H1 (cell line): ENCODE data around the gene CYTH1.

Experiments
- ASH2L ChIP-seq: fragments of 200-600, 300-600 bp; sonication (generic); IDR thresholded peaks from one replicate; pipeline ENCODE4 v1.7.1; 2017; ENCODE audit warnings: low read length
- CHD2 ChIP-seq: IDR thresholded peaks from 2 replicates; pipeline ENCODE4 v1.6.1; 2012; ENCODE audit warnings: low read length, improper control_type of control experiment
- EGR1 ChIP-seq: IDR thresholded peaks from 2 replicates; pipeline ENCODE4 v1.6.1; 2011; ENCODE audit warnings: low read depth, low read length, borderline replicate concordance
- EZH2 ChIP-seq: fragments of 200-600 bp; sonication (generic); IDR thresholded peaks from 2 replicates; pipeline ENCODE4 v1.7.1; 2012; ENCODE audit warnings: low read depth, mild to moderate bottlenecking, moderate library complexity, low read length, inconsistent platforms; ENCODE audit not compliant: severe bottlenecking
- GABPA ChIP-seq: IDR thresholded peaks from 2 replicates; pipeline ENCODE4 v1.6.1; 2011; ENCODE audit warnings: mild to moderate bottlenecking, low read length, moderate library complexity, borderline replicate concordance; ENCODE audit not compliant: insufficient read depth
- POLR2A ChIP-seq, 2 experiments: IDR thresholded peaks; 1 replicate in 1 of 2; 2 replicates in 1 of 2; pipeline ENCODE4 v1.6.1; 2011; ENCODE audit warnings: low read depth in 2 of 2, low read length in 2 of 2, mild to moderate bottlenecking in 2 of 2; ENCODE audit errors: control extremely low read depth in 1 of 2
- POLR2AphosphoS5 ChIP-seq: IDR thresholded peaks from 2 replicates; pipeline ENCODE4 v1.6.1; 2011; ENCODE audit warnings: low read depth, low read length
- RAD21 ChIP-seq, 2 experiments: IDR thresholded peaks in 1 of 2; conservative IDR thresholded peaks in 1 of 2; 2 replicates each; pipeline ENCODE4 v1.6.1; 2011; ENCODE audit warnings: low read depth in 2 of 2, low read length in 2 of 2, improper control_type of control experiment in 1 of 2, inconsistent platforms in 1 of 2, mild to moderate bottlenecking in 1 of 2, moderate library complexity in 1 of 2
- RFX5 ChIP-seq: IDR thresholded peaks from 2 replicates; pipeline ENCODE4 v1.6.1; 2011; ENCODE audit warnings: low read depth, low read length, improper control_type of control experiment, borderline replicate concordance
- RXRA ChIP-seq: IDR thresholded peaks from 2 replicates; pipeline ENCODE4 v1.6.1; 2011; ENCODE audit warnings: low read depth, mild to moderate bottlenecking, low read length, moderate library complexity; ENCODE audit not compliant: insufficient read depth
- SUZ12 ChIP-seq: fragments of 200-600 bp; sonication (generic); IDR thresholded peaks from 2 replicates; pipeline ENCODE4 v1.6.1; 2012; ENCODE audit warnings: mild to moderate bottlenecking, inconsistent platforms, low read length, moderate library complexity, mixed read lengths
- TAF1 ChIP-seq: IDR thresholded peaks from 2 replicates; pipeline ENCODE4 v1.6.1; 2011; ENCODE audit warnings: mild to moderate bottlenecking, low read depth, low read length
- USF2 ChIP-seq: IDR thresholded peaks from 2 replicates; pipeline ENCODE4 v1.6.1; 2011; ENCODE audit warnings: low read length, improper control_type of control experiment
- TF ChIP-seq, protein P1 (sequence below), 3 experiments: IDR thresholded peaks; 1 replicate in 2 of 3; 2 replicates in 1 of 3; pipeline versions ENCODE4 v1.5.1 to v1.6.1; 2011; ENCODE audit warnings: low read length in 3 of 3, mild to moderate bottlenecking in 3 of 3, inconsistent platforms in 2 of 3, low read depth in 1 of 3, moderate library complexity in 1 of 3; ENCODE audit not compliant: insufficient read depth in 1 of 3; ENCODE audit errors: control extremely low read depth in 1 of 3

GRCh38 chr17:78759969-78760352 is 22.1 kb downstream of the CYTH1 start:
- TF ChIP-seq, protein P1, sequence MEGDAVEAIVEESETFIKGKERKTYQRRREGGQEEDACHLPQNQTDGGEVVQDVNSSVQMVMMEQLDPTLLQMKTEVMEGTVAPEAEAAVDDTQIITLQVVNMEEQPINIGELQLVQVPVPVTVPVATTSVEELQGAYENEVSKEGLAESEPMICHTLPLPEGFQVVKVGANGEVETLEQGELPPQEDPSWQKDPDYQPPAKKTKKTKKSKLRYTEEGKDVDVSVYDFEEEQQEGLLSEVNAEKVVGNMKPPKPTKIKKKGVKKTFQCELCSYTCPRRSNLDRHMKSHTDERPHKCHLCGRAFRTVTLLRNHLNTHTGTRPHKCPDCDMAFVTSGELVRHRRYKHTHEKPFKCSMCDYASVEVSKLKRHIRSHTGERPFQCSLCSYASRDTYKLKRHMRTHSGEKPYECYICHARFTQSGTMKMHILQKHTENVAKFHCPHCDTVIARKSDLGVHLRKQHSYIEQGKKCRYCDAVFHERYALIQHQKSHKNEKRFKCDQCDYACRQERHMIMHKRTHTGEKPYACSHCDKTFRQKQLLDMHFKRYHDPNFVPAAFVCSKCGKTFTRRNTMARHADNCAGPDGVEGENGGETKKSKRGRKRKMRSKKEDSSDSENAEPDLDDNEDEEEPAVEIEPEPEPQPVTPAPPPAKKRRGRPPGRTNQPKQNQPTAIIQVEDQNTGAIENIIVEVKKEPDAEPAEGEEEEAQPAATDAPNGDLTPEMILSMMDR (IDR thresholded peaks at IDR 0.05; ENCODE audit: control extremely low read depth in 1 of 3, insufficient read depth in 1 of 3, low read depth in 1 of 3, low read length in 3 of 3) = no peak
- TF ChIP-seq RAD21 (IDR thresholded peaks at IDR 0.05 in 1 of 2, conservative IDR thresholded peaks at IDR 0.05 in 1 of 2; ENCODE audit: low read depth in 2 of 2, low read length in 2 of 2) (no peak), POLR2AphosphoS5 (no peak), TAF1 (no peak), CHD2 (no peak), RXRA (no peak), ASH2L (no peak), SUZ12 (no peak), POLR2A (IDR thresholded peaks at IDR 0.05; ENCODE audit: control extremely low read depth in 1 of 2, low read depth in 2 of 2, low read length in 2 of 2) (no peak), USF2 (no peak), GABPA (no peak), RFX5 (no peak), EGR1 (no peak), EZH2 (no peak)
